Upper lobe of left lung (tissue), 6 donors: ENCODE measurements around the gene MAN1C1. TPM values are rescaled to one million over a fixed set of nuclear protein-coding genes. Genes with fewer than 3 reads are reported as not detected.
A peak's percentile ranks its signal among the peaks of the same experiment; 100 is the strongest.

Experiments
- ATAC-seq, 2 donors: fragments of 200-7000 bp; cut with Tn5 transposase; one replicate each; pipeline ENCODE4 v1.9.1; 2022; ENCODE audit warnings: mild to moderate bottlenecking in 2 of 2, moderate library complexity in 2 of 2; ENCODE audit not compliant: low FRiP score in 2 of 2
- DNase-seq, 2 donors: peaks; one replicate each; pipeline ENCODE4 v3.0.0-alpha.2; 2019 to 2020
- H3K27ac ChIP-seq, 4 donors: fragments of 200-600 bp; sonication (generic); one replicate each; pipeline ENCODE4 v1.5.1; 2016 to 2019
- H3K27me3 ChIP-seq, 4 donors: fragments of 200-600 bp; sonication (generic); one replicate each; pipeline ENCODE4 v1.5.1; 2017 to 2019
- H3K36me3 ChIP-seq, 4 donors: fragments of 200-600 bp; sonication (generic); one replicate each; pipeline ENCODE4 v1.5.1; 2016 to 2019
- H3K4me1 ChIP-seq, 4 donors: fragments of 200-600 bp; sonication (generic); one replicate each; pipeline ENCODE4 v1.5.1; 2018 to 2019
- H3K4me3 ChIP-seq, 4 donors: fragments of 200-600 bp; sonication (generic); one replicate each; pipeline ENCODE4 v1.5.1; 2017 to 2019; ENCODE audit warnings: mild to moderate bottlenecking in 2 of 4, moderate library complexity in 1 of 4
- H3K9me3 ChIP-seq, 4 donors: fragments of 200-600 bp; sonication (generic); one replicate each; pipeline ENCODE4 v1.5.1; 2018 to 2019
- EP300 ChIP-seq, 4 donors: sonication (generic); formaldehyde crosslinking; IDR thresholded peaks; one replicate each; pipeline ENCODE4 v1.5.1; 2017; ENCODE audit warnings: antibody characterized with exemption in 4 of 4, control low read depth in 2 of 4
- POLR2A ChIP-seq, 4 donors: fragments of 450-650 bp; IDR thresholded peaks; one replicate each; pipeline ENCODE4 v1.5.1; 2016 to 2017; ENCODE audit warnings: antibody characterized with exemption in 4 of 4, mild to moderate bottlenecking in 2 of 4
- POLR2AphosphoS5 ChIP-seq, 2 donors: sonication (generic); formaldehyde crosslinking; IDR thresholded peaks; one replicate each; pipeline ENCODE4 v1.5.1; 2017; ENCODE audit warnings: antibody characterized with exemption in 2 of 2
- WGBS, 2 donors: methylation state at CpG; one replicate each; pipeline ENCODE4 v1.1.5; 2017 to 2018; 5-methylcytosine and 5-hydroxymethylcytosine counted together
- total RNA-seq, 6 donors: library from RNA; depleted of rRNA in 4 of 6; stranded (reverse); fragments of >200 nt in 4 of 6; gene quantifications; one replicate each; pipeline versions ENCODE4 v1.1.0 to v1.2.1, GENCODE V29; 2016 to 2021
- TF ChIP-seq, protein P1 (sequence below), 6 experiments: fragments of 450-650 bp in 4 of 6; fragments of 200-600 bp in 2 of 6; sonication (generic) in 2 of 6; IDR thresholded peaks; one replicate each; pipeline ENCODE4 v1.5.1; 2016 to 2019; ENCODE audit warnings: antibody characterized with exemption in 6 of 6
- donor health status: DM: no; HTN: no; CAD: no; lungs with moderate emphysema.
- donor health status: DM: no; HTN: yes; CAD: no; lungs with severe emphysema.

The MAN1C1 gene
- total RNA-seq, 6 donors from 2014 or later: 5.3 to 32.5 (median 16.2) TPM

DNA sequence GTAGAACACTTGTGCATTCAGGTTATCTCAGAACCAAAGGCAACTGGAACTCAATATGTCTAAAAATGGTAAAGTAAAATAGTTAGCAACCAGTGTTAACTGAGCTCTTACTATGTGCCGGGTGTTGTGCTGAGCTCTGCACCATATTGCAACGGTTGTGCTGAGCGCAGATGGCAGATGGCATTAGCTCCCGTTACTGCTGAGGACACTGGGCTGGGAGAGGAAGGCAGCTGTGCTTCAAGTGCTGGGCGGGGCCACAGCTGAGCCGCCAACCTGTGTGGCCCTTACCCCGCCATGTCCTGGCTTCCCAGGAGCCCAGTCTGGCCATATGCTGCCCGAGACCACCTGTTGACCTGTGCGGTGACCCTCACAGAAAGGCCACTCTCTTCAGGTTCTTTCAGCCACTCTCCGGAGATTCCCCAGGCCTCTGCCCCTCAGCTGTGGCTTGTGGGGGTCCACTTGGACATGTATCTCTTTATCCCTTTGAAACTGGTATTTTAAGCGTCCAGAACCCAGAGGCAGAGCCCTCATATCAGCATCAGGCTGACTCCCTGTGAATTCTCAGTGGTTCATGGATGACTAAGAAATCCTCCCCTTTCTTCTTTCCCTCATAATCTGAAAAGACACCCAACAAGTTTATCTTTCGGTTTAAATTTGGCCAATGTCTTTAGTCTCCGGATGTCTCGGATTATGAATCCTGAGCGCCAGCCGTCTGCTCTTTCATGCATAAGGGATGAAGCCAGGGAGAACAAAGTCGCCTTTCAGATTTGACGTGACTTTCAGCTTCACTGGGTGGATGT is 46.8 kb upstream of the MAN1C1 start:
- no peak overlapping the region for H3K4me3 ChIP-seq
- no peaks in the 10 kb centered on the region for H3K27me3 ChIP-seq
- H3K27ac ChIP-seq: peak overlapping the region in 1 of 4 donors; percentile 57
- peaks cover 0 to 16% (median 7%) of the 10 kb centered on the region in 4 donors for H3K36me3 ChIP-seq
- 82 to 87% methylated on average over 13 to 18 of the region's 18 CpGs for WGBS, 2 donors
- H3K4me1 ChIP-seq: peaks cover 26 to 55% (median 39%) of the 10 kb centered on the region in 4 donors
- no peak for TF ChIP-seq POLR2A (IDR thresholded peaks at IDR 0.05)
- no peak for TF ChIP-seq POLR2AphosphoS5 (IDR thresholded peaks at IDR 0.05)
- TF ChIP-seq EP300 (IDR thresholded peaks at IDR 0.05): no peak
- TF ChIP-seq, protein P1, sequence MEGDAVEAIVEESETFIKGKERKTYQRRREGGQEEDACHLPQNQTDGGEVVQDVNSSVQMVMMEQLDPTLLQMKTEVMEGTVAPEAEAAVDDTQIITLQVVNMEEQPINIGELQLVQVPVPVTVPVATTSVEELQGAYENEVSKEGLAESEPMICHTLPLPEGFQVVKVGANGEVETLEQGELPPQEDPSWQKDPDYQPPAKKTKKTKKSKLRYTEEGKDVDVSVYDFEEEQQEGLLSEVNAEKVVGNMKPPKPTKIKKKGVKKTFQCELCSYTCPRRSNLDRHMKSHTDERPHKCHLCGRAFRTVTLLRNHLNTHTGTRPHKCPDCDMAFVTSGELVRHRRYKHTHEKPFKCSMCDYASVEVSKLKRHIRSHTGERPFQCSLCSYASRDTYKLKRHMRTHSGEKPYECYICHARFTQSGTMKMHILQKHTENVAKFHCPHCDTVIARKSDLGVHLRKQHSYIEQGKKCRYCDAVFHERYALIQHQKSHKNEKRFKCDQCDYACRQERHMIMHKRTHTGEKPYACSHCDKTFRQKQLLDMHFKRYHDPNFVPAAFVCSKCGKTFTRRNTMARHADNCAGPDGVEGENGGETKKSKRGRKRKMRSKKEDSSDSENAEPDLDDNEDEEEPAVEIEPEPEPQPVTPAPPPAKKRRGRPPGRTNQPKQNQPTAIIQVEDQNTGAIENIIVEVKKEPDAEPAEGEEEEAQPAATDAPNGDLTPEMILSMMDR (IDR thresholded peaks at IDR 0.05): no peak
- DNase-seq (no peak), ATAC-seq (no peak)
- no peaks in the 10 kb centered on the region for H3K9me3 ChIP-seq

GRCh38 chr1:25570798-25571521 is 45.6 kb upstream of the MAN1C1 start:
- ATAC-seq (no peak), DNase-seq (peak in 1 of 2 donors; percentile 45)
- no peak for TF ChIP-seq EP300 (IDR thresholded peaks at IDR 0.05)
- TF ChIP-seq POLR2AphosphoS5 (IDR thresholded peaks at IDR 0.05): no peak
- TF ChIP-seq POLR2A (IDR thresholded peaks at IDR 0.05): no peak
- TF ChIP-seq, protein P1 (IDR thresholded peaks at IDR 0.05): no peak
- no peaks in the 10 kb centered on the region for H3K27me3 ChIP-seq
- peaks cover 26 to 50% (median 39%) of the 10 kb centered on the region in 4 donors for H3K4me1 ChIP-seq
- WGBS, 2 donors: 80 to 91% methylated on average over 4 to 12 of the region's 12 CpGs
- H3K36me3 ChIP-seq: peaks cover 0 to 7% (median 0%) of the 10 kb centered on the region in 4 donors
- no peaks in the 10 kb centered on the region for H3K9me3 ChIP-seq
- H3K4me3 ChIP-seq: no peak overlapping the region
- no peak overlapping the region for H3K27ac ChIP-seq

DNA sequence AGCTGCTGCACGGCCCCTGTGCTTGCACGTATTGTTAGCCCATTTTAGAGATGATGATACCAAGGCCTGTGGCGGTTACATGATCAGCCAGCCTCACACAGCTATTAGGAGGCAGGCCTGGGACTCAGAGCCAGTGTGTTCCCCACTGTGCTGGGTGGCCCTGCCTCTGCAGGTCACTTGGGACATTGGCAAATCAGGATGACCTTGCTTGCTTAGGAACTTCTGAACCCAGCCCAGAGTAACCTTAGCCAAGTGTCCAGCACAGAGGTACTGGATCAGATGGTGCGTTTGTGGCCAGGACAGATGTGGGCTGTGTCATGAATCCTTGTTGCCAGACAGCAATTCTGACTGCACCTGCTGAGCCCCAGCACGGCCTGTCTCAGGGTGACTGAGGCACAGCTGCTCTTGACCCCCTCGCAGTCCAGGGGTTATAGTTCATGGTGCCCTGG is 45.0 kb upstream of the MAN1C1 start:
- Histone ChIP-seq H3K36me3 (peaks cover 0 to 7% (median 0%) of the 10 kb centered on the region in 4 donors), H3K4me1 (peaks cover 26 to 47% (median 37%) of the 10 kb centered on the region in 4 donors), H3K4me3 (no peak overlapping the region), H3K27me3 (no peaks in the 10 kb centered on the region), H3K27ac (no peak overlapping the region), H3K9me3 (no peaks in the 10 kb centered on the region)
- TF ChIP-seq, protein P1 (IDR thresholded peaks at IDR 0.05): no peak
- TF ChIP-seq POLR2AphosphoS5 (IDR thresholded peaks at IDR 0.05) (no peak), POLR2A (IDR thresholded peaks at IDR 0.05) (no peak), EP300 (IDR thresholded peaks at IDR 0.05) (no peak)
- DNase-seq (no peak), ATAC-seq (no peak)
- WGBS, 2 donors: 84 to 96% methylated on average over 3 to 6 of the region's 6 CpGs

GRCh38 chr1:25572107-25572506 is 44.5 kb upstream of the MAN1C1 start:
- peaks cover 0 to under 1% (median 0%) of the 10 kb centered on the region in 4 donors for H3K36me3 ChIP-seq
- H3K4me1 ChIP-seq: peaks cover 24 to 41% (median 36%) of the 10 kb centered on the region in 4 donors
- no peak overlapping the region for H3K4me3 ChIP-seq
- H3K27ac ChIP-seq: no peak overlapping the region
- H3K9me3 ChIP-seq: no peaks in the 10 kb centered on the region
- 87 to 93% methylated on average over 3 to 5 of the region's 5 CpGs for WGBS, 2 donors
- no peaks in the 10 kb centered on the region for H3K27me3 ChIP-seq
- DNase-seq (no peak), ATAC-seq (no peak)
- no peak for TF ChIP-seq POLR2A (IDR thresholded peaks at IDR 0.05)
- TF ChIP-seq POLR2AphosphoS5 (IDR thresholded peaks at IDR 0.05): no peak
- TF ChIP-seq, protein P1 (IDR thresholded peaks at IDR 0.05): no peak
- no peak for TF ChIP-seq EP300 (IDR thresholded peaks at IDR 0.05)
